Measurements from ENCODE around the gene TNRC18. TPM values are rescaled to one million over a fixed set of nuclear protein-coding genes. Genes with fewer than 3 reads are reported as not detected.
A peak's percentile ranks its signal among the peaks of the same experiment; 100 is the strongest.

Gene TNRC18
- total and polyA plus RNA-seq, 9 of the 15 experiments (the other 6 are each of a cell fraction or from before 2014, with no cell fraction given), result 0.03 to 43.2 (median 18.0) TPM

DNA sequence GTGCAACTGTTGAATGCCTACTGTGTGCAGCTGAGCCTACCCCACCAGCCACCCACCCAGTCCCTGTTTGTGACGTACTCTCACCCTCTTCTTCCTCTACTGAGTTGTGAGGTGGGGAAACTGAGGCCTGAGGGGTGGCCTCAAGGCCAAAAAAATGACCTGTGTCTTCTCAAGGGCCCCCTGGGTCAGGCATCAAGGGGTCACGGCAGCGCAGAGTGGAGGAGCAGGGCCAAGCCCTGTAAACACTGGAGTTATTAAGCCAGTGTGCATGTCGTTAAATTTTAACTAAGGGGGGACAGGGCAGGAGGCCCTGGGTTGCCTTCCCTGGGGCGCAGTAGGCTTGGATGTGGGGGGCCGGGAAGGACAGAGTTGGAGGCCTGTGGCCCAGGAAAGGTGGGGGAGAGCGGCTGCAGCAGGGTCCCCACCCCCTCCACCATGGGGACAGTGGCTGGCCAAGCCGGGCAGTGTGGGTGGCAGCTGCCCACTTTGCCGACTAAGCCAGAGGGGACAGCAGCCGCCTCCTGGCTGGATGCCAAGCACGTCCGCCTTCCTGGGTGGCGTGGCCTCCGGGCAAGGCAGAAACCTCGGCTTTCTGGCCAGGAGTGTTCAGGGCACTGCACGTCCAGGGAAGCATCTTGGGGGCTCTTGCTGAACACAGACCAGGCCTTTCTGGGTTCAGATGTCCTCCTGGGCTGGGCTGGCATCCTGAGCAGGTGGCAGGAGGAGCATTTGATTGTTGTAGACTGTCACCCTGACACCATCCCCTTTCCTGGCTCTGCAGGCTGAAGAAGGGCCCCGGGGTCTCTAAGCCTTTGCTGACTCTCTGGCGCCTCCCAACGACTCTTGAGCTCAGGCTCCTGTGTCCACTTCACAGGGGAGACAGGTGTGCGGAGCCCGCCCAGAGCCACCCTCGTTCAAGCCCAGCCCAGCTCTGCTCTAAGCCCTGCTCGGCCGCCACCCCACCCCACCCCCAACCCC, 139.0 kb downstream of the TNRC18 start:
- Histone ChIP-seq H3K9me1 (ENCODE audit: control insufficient read depth, insufficient read depth, low read length) (no peaks in the 10 kb centered on the region), H3K9me3 (replicated peaks; ENCODE audit: control insufficient read depth, insufficient read depth, low read depth, low read length) (no peaks in the 10 kb centered on the region), H3K9ac (ENCODE audit: insufficient read depth in 1 of 2, low read depth in 2 of 2, low read length in 2 of 2) (0 out of 4 replicates have a peak overlapping the region, but pooled peaks of 1 of the 2 experiments have one; percentile 17), H4K20me1 (replicated peaks; ENCODE audit: control insufficient read depth, insufficient read depth, low read length) (no peaks in the 10 kb centered on the region), H3K4me1 (replicated peaks in 1 of 2; ENCODE audit: control insufficient read depth in 2 of 2, insufficient read depth in 2 of 2, low read length in 2 of 2) (peaks cover 0 to 22% of the 10 kb centered on the region in 2 experiments; a peak in 2 of 5 replicates), H2AFZ (ENCODE audit: low read depth, low read length) (no peak overlapping the region), H3K27me3 (ENCODE audit: control insufficient read depth in 2 of 2, insufficient read depth in 2 of 2, low read length in 2 of 2) (peaks cover under 1 to 9% of the 10 kb centered on the region in 2 experiments; a peak in 3 of 5 replicates), H3K36me3 (ENCODE audit: control insufficient read depth, insufficient read depth, low read length) (no peaks in the 10 kb centered on the region), H3K4me3 (no peak overlapping the region), H3K27ac (ENCODE audit: extremely low read depth, low read depth, low read length) (no peak overlapping the region), H3K4me2 (ENCODE audit: insufficient read depth, low read length) (no peak overlapping the region), H3K79me2 (ENCODE audit: control insufficient read depth, insufficient read depth, low read length) (no peaks in the 10 kb centered on the region)
- FAIRE-seq, result no peak
- ChIA-PET CTCF (ENCODE audit: low intra/inter-chr PET ratio) (interaction anchor here (0.9 kb wide), 1 partner anchor 44 kb away, joined by 4 read pairs; no protein-coding TSS in a partner anchor), POLR2A (interaction anchor here (0.7 kb wide), 1 partner anchor 398 kb away, joined by 3 read pairs; no protein-coding TSS in a partner anchor)
- DNase-seq (ENCODE audit: extremely low read depth in 1 of 4, low spot score in 3 of 4), result peak; percentile 36 to 70 (median 48)
- peak; percentile 82 for ATAC-seq
- in situ Hi-C loops (cut with MboI) (no loop called here), intact Hi-C loops (cut with micrococcal nuclease) (loop anchor here (1.0 kb wide), 1 partner anchor 44 kb away; no protein-coding TSS in a partner anchor)
- BruUV-seq (replicated peaks), result no TSS peak
- 34% methylated on average over 23 of the region's 24 CpGs for WGBS (ENCODE audit: insufficient coverage, low coverage, missing lambda C conversion rate)
- TF ChIP-seq, protein P1, sequence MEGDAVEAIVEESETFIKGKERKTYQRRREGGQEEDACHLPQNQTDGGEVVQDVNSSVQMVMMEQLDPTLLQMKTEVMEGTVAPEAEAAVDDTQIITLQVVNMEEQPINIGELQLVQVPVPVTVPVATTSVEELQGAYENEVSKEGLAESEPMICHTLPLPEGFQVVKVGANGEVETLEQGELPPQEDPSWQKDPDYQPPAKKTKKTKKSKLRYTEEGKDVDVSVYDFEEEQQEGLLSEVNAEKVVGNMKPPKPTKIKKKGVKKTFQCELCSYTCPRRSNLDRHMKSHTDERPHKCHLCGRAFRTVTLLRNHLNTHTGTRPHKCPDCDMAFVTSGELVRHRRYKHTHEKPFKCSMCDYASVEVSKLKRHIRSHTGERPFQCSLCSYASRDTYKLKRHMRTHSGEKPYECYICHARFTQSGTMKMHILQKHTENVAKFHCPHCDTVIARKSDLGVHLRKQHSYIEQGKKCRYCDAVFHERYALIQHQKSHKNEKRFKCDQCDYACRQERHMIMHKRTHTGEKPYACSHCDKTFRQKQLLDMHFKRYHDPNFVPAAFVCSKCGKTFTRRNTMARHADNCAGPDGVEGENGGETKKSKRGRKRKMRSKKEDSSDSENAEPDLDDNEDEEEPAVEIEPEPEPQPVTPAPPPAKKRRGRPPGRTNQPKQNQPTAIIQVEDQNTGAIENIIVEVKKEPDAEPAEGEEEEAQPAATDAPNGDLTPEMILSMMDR (IDR thresholded peaks at IDR 0.05 in 2 of 3, conservative IDR thresholded peaks at IDR 0.05 in 1 of 3; ENCODE audit: insufficient read depth in 2 of 3, low read depth in 1 of 3, low read length in 3 of 3), result peak; percentile 56 to 60 (median 56)
- no peak for TF ChIP-seq RFX7 (CRISPR knock-in tag; IDR thresholded peaks at IDR 0.05)
- TF ChIP-seq YBX1 (IDR thresholded peaks at IDR 0.05), result no peak
- TF ChIP-seq TOE1 (IDR thresholded peaks at IDR 0.05; ENCODE audit: borderline replicate concordance), result no peak
- TF ChIP-seq TOE1 (CRISPR knock-in tag; IDR thresholded peaks at IDR 0.05; ENCODE audit: borderline replicate concordance, low read depth), result no peak
- TF ChIP-seq ZNF263 (CRISPR knock-in tag; IDR thresholded peaks at IDR 0.05; ENCODE audit: borderline replicate concordance), result peak; percentile 26; the same call in 1 of the 2 replicates
- no peak for TF ChIP-seq KAT8 (IDR thresholded peaks at IDR 0.05; ENCODE audit: low read depth)
- no peak for TF ChIP-seq RFX1 (IDR thresholded peaks at IDR 0.05)
- TF ChIP-seq, protein P2, sequence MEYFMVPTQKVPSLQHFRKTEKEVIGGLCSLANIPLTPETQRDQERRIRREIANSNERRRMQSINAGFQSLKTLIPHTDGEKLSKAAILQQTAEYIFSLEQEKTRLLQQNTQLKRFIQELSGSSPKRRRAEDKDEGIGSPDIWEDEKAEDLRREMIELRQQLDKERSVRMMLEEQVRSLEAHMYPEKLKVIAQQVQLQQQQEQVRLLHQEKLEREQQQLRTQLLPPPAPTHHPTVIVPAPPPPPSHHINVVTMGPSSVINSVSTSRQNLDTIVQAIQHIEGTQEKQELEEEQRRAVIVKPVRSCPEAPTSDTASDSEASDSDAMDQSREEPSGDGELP (CRISPR knock-in tag; IDR thresholded peaks at IDR 0.05; ENCODE audit: borderline replicate concordance), result peak; percentile 22; the same call in 1 of the 2 replicates
- TF ChIP-seq COPS2 (conservative IDR thresholded peaks at IDR 0.05), result no peak
- TF ChIP-seq, protein P3, sequence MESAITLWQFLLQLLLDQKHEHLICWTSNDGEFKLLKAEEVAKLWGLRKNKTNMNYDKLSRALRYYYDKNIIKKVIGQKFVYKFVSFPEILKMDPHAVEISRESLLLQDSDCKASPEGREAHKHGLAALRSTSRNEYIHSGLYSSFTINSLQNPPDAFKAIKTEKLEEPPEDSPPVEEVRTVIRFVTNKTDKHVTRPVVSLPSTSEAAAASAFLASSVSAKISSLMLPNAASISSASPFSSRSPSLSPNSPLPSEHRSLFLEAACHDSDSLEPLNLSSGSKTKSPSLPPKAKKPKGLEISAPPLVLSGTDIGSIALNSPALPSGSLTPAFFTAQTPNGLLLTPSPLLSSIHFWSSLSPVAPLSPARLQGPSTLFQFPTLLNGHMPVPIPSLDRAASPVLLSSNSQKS (CRISPR knock-in tag; IDR thresholded peaks at IDR 0.05), result no peak
- TF ChIP-seq POLR2H (tag; IDR thresholded peaks at IDR 0.05; ENCODE audit: low read depth), result no peak
- no peak for TF ChIP-seq TRIM28 (IDR thresholded peaks at IDR 0.05)
- TF ChIP-seq TAL1 (IDR thresholded peaks at IDR 0.05), result no peak
- no peak for TF ChIP-seq MAFK (IDR thresholded peaks at IDR 0.05; ENCODE audit: low read length)
- TF ChIP-seq RAD21 (CRISPR knock-in tag; conservative IDR thresholded peaks at IDR 0.05 in 1 of 2, IDR thresholded peaks at IDR 0.05 in 1 of 2), result peak in 1 of 2 experiments; percentile 38; a peak in 2 of 4 replicates
